SK-N-SH treated with all-trans-retinoic acid at 6 μM for 48 hours (cell line): ENCODE results near the gene CCDC88C.

Source experiments
- ATAC-seq: fragments of 200-7000 bp; cut with Tn5 transposase; 3 replicates; pipeline ENCODE4 v1.9.1; 2020; ENCODE audit warnings: mild to moderate bottlenecking, moderate library complexity
- ARNTL ChIP-seq: fragments of 450-650 bp; formaldehyde crosslinking; IDR thresholded peaks from 2 replicates; pipeline ENCODE4 v1.5.0; 2020; ENCODE audit warnings: low read depth, mild to moderate bottlenecking, moderate library complexity, borderline replicate concordance
- CSDC2 ChIP-seq: fragments of 250-450 bp; sonication (Bioruptor Pico); IDR thresholded peaks from 2 replicates; pipeline ENCODE4 v1.5.0; 2020; ENCODE audit warnings: mild to moderate bottlenecking, moderate library complexity
- ESRRG ChIP-seq: fragments of 250-450 bp; sonication (Bioruptor Pico); IDR thresholded peaks from 2 replicates; pipeline ENCODE4 v1.6.1; 2021; ENCODE audit warnings: mild to moderate bottlenecking
- GLIS3 ChIP-seq: fragments of 250-450 bp; sonication (Bioruptor Pico); IDR thresholded peaks from 2 replicates; pipeline ENCODE4 v1.5.0; 2020; ENCODE audit warnings: mild to moderate bottlenecking, moderate library complexity
- ISL1 ChIP-seq: fragments of 250-450 bp; sonication (Bioruptor Pico); IDR thresholded peaks from 2 replicates; pipeline ENCODE4 v2.1.2; 2022; ENCODE audit warnings: mild to moderate bottlenecking, moderate library complexity
- OSR1 ChIP-seq: fragments of 250-450 bp; sonication (Bioruptor Pico); IDR thresholded peaks from 2 replicates; pipeline ENCODE4 v1.8.0; 2022; ENCODE audit warnings: moderate library complexity, mild to moderate bottlenecking, inconsistent platforms
- PPARA ChIP-seq: fragments of 250-450 bp; sonication (Bioruptor Pico); IDR thresholded peaks from 2 replicates; pipeline ENCODE4 v1.5.0; 2020; ENCODE audit warnings: mild to moderate bottlenecking, borderline replicate concordance
- RARB ChIP-seq: fragments of 250-450 bp; sonication (Bioruptor Pico); IDR thresholded peaks from 2 replicates; pipeline ENCODE4 v1.8.0; 2021; ENCODE audit warnings: mild to moderate bottlenecking, moderate library complexity
- SNAI2 ChIP-seq: fragments of 250-450 bp; sonication (Bioruptor Pico); IDR thresholded peaks from 2 replicates; pipeline ENCODE4 v1.5.0; 2020; ENCODE audit warnings: mild to moderate bottlenecking, moderate library complexity
- TCF4 ChIP-seq: fragments of 250-450 bp; sonication (Bioruptor Pico); IDR thresholded peaks from 2 replicates; pipeline ENCODE4 v1.8.0; 2021; ENCODE audit warnings: mild to moderate bottlenecking, moderate library complexity, borderline replicate concordance
- TOX ChIP-seq: fragments of 250-450 bp; sonication (Bioruptor Pico); IDR thresholded peaks from 2 replicates; pipeline ENCODE4 v1.8.0; 2021; ENCODE audit warnings: mild to moderate bottlenecking, moderate library complexity, borderline replicate concordance
- ZC3H10 ChIP-seq: fragments of 250-450 bp; sonication (Bioruptor Pico); IDR thresholded peaks from 2 replicates; pipeline ENCODE4 v1.5.1; 2021; ENCODE audit warnings: mild to moderate bottlenecking, moderate library complexity
- ZFP3 ChIP-seq: fragments of 250-450 bp; sonication (Bioruptor Pico); IDR thresholded peaks from 2 replicates; pipeline ENCODE4 v1.5.0; 2020; ENCODE audit warnings: mild to moderate bottlenecking, moderate library complexity
- ZNF565 ChIP-seq: fragments of 450-650 bp; formaldehyde crosslinking; conservative IDR thresholded peaks from 2 replicates; pipeline ENCODE4 v1.5.0; 2020; ENCODE audit warnings: low read depth, mild to moderate bottlenecking, moderate library complexity
- ZNF70 ChIP-seq: fragments of 450-650 bp; formaldehyde crosslinking; IDR thresholded peaks from 2 replicates; pipeline ENCODE4 v1.5.0; 2020; ENCODE audit warnings: mild to moderate bottlenecking, moderate library complexity
- ZNF8 ChIP-seq: fragments of 450-650 bp; formaldehyde crosslinking; IDR thresholded peaks from 2 replicates; pipeline ENCODE4 v1.5.0; 2020; ENCODE audit warnings: mild to moderate bottlenecking, moderate library complexity
- TF ChIP-seq, protein P1 (sequence below): fragments of 250-450 bp; sonication (Bioruptor Pico); IDR thresholded peaks from 2 replicates; pipeline ENCODE4 v1.5.1; 2020; ENCODE audit warnings: low read depth, mild to moderate bottlenecking, moderate library complexity
- TF ChIP-seq, protein P2 (sequence below): fragments of 250-450 bp; sonication (Bioruptor Pico); IDR thresholded peaks from 2 replicates; pipeline ENCODE4 v1.8.0; 2021; ENCODE audit warnings: low read depth, mild to moderate bottlenecking, moderate library complexity, borderline replicate concordance
- TF ChIP-seq, protein P3 (sequence below): fragments of 250-450 bp; sonication (Bioruptor Pico); IDR thresholded peaks from 2 replicates; pipeline ENCODE4 v1.5.0; 2020; ENCODE audit warnings: mild to moderate bottlenecking, moderate library complexity
- TF ChIP-seq, protein P4 (sequence below): fragments of 250-450 bp; sonication (Bioruptor Pico); IDR thresholded peaks from 2 replicates; pipeline ENCODE4 v1.8.0; 2020; ENCODE audit warnings: mild to moderate bottlenecking, moderate library complexity, borderline replicate concordance

CCDC88C gene

DNA sequence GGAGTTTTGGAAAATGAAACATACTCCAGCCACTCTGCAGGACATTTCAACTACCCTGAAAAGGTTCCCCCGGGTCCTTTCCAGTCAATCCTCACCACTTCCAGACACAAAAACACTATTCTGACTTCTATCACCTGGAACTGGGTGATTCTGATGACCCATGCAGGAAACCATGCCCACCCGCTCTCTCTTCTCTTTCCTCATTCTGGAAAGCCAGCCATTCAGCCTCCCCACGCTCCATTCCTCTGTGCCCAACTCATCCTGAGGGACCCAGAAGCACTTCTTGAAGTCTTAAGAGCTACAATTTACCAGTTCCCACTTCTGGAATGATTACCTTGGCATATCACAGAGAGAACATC is 3.2 kb downstream of the CCDC88C start (continued):
- TF ChIP-seq ZFP3 (no peak), PPARA (no peak), ARNTL (CRISPR knock-in tag) (no peak), OSR1 (CRISPR knock-in tag) (no peak)
- TF ChIP-seq, protein P1, sequence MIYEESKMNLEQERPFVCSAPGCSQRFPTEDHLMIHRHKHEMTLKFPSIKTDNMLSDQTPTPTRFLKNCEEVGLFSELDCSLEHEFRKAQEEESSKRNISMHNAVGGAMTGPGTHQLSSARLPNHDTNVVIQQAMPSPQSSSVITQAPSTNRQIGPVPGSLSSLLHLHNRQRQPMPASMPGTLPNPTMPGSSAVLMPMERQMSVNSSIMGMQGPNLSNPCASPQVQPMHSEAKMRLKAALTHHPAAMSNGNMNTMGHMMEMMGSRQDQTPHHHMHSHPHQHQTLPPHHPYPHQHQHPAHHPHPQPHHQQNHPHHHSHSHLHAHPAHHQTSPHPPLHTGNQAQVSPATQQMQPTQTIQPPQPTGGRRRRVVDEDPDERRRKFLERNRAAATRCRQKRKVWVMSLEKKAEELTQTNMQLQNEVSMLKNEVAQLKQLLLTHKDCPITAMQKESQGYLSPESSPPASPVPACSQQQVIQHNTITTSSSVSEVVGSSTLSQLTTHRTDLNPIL (CRISPR knock-in tag), result no peak

DNA sequence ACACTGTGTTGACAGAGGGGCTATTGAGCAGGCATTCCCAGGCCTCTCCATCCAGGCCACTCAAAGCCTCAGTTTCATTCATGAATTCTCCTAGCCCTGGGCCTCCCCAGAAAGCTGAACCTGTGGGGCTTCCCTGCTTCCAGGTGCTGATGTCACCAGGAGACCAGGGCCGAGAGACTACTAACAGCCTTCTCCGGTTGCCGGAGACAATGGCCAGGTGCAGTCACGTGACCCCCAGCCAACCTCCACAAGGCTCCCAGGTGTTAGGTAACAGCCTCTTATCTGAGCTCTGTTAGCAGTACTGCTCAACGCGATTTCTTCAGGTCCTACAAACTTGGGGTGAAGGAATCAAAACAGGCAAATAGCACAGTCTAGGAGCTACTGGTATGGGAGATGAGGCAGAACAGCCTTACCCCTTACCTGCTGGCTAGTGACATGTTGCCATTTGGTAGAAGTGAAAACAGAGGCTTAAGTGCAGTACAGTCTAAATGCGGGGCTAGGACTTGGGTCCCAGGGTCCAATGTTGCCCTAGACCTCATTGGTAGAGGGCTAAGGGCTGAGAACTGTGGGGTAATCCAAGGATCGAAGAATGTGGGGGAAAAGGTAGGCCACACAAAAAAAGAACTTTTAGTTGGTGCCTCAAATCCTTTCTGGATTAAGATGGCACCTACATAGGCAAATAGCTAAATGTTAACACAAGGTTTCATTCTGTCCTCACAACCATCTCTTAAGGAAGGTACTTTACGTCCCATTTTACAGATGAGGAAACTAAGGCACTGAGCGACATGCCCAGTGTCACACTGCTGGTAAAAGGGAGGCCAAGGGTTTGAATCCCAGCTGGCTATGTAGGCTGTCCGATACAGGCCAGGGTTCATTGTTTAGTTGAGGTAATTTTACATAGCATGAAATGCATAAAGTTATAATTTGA is 3.8 kb downstream of the CCDC88C start:
- TF ChIP-seq GLIS3, result no peak
- no peak for TF ChIP-seq OSR1 (CRISPR knock-in tag)
- TF ChIP-seq ZC3H10, result no peak
- no peak for TF ChIP-seq ZFP3
- TF ChIP-seq ZNF70 (CRISPR knock-in tag), result no peak
- TF ChIP-seq RARB, result no peak
- TF ChIP-seq CSDC2 (CRISPR knock-in tag), result no peak
- no peak for TF ChIP-seq PPARA
- no peak for TF ChIP-seq ESRRG (CRISPR knock-in tag)
- TF ChIP-seq TOX, result no peak
- TF ChIP-seq, protein P1 (CRISPR knock-in tag), result no peak
- ATAC-seq, result no peak

DNA sequence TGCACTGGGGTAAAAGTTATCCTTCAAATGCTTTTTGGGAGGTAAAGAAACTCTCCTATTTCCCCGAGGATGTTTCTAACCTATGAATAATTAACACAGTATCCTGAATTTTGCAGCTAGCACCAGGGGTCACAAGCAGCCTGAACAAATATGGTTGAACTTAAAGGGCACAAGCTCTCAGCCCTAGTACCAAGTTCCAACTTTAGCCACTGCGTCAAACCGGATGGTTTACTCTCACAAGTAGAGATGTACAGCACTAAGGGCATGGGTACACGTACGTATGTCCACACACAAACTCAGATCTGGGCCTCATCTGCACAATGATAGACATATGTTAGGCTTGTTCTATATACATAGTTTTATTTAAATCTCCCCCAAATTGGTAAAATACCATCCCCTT is 4.7 kb downstream of the CCDC88C start:
- TF ChIP-seq GLIS3 (no peak), ZFP3 (no peak), ISL1 (CRISPR knock-in tag) (no peak), SNAI2 (no peak), CSDC2 (CRISPR knock-in tag) (no peak), ESRRG (CRISPR knock-in tag) (no peak)
- TF ChIP-seq, protein P2, sequence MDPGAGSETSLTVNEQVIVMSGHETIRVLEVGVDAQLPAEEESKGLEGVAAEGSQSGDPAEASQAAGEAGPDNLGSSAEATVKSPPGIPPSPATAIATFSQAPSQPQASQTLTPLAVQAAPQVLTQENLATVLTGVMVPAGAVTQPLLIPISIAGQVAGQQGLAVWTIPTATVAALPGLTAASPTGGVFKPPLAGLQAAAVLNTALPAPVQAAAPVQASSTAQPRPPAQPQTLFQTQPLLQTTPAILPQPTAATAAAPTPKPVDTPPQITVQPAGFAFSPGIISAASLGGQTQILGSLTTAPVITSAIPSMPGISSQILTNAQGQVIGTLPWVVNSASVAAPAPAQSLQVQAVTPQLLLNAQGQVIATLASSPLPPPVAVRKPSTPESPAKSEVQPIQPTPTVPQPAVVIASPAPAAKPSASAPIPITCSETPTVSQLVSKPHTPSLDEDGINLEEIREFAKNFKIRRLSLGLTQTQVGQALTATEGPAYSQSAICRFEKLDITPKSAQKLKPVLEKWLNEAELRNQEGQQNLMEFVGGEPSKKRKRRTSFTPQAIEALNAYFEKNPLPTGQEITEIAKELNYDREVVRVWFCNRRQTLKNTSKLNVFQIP (CRISPR knock-in tag), result no peak
- no peak for ATAC-seq

DNA sequence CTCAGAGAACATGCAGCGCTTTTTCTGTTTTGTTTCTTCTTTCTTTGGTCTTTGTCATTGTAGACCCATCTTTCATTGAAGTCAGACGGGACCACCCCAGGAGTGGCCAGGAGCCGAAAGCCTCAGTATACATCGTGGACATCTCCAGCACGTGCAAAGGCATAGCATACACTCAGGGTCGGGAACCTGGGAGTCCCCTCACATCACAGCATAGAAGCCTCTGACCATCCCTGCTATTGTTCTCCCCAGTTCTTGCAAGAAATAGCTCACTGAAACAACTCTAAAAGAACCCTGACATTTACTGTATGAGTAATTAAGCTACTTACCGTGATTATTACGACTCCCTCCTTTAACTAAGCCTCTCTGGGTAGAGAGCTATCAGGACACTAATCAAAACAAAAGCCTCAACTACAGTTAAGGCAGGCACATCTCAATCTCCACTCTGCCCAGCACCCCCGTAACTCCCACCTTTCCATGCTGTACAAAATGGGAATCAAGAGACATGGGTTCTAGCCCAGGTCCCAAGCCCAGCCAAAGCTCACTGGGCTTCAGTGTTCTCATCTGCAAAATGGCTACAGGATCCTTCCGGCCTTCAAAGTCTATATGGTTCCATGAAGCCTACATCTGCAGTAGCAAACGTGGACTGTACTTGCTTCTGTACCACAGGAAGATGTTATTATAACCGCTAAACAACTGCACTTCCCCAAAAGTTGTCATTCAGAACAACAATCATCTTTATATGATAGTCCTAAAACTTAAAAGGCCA is 6.7 kb downstream of the CCDC88C start:
- no peak for ATAC-seq
- TF ChIP-seq ARNTL (CRISPR knock-in tag) (no peak), ISL1 (CRISPR knock-in tag) (no peak), ZC3H10 (no peak)

DNA sequence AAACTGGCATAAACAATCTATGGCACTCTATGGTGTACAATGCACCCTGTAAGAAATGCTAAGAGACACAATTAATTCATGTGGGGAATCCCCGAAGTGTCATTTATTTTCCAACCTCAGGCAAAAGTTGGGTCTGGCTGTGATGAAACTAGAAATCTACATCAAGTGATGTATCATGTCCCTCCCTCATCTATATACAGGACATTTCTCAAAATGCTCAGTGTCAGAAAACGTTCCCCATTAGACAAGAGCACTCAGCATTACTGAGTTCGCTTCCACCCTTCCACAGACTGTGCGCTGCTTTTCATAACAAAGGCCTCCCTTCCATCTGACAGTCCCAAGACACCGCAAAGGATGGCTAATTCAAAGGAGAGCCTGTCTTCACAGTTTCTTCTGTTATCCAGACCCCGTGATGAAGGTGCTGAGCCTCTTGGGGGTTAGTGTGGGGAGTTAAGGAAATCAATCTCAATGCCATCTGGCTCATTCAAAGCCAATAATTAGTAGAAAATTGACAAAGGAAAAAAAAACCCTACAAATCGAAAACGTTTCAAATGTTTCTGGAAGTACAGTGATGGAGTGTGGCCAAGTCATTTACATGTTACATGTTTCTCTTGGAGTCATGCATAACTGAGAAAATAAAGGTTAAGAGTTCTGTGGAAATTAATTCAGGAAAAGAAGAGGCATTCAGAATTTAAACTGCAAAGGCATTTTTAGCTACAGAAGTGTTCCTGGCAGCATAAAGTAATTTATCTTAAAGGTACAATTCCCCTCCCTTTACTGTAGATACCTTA is 7.5 kb downstream of the CCDC88C start:
- ATAC-seq, result no peak
- TF ChIP-seq SNAI2, result no peak
- TF ChIP-seq, protein P1 (CRISPR knock-in tag), result no peak
- TF ChIP-seq GLIS3, result no peak
- TF ChIP-seq ZNF565 (CRISPR knock-in tag), result no peak
- TF ChIP-seq PPARA, result no peak
- TF ChIP-seq, protein P3, sequence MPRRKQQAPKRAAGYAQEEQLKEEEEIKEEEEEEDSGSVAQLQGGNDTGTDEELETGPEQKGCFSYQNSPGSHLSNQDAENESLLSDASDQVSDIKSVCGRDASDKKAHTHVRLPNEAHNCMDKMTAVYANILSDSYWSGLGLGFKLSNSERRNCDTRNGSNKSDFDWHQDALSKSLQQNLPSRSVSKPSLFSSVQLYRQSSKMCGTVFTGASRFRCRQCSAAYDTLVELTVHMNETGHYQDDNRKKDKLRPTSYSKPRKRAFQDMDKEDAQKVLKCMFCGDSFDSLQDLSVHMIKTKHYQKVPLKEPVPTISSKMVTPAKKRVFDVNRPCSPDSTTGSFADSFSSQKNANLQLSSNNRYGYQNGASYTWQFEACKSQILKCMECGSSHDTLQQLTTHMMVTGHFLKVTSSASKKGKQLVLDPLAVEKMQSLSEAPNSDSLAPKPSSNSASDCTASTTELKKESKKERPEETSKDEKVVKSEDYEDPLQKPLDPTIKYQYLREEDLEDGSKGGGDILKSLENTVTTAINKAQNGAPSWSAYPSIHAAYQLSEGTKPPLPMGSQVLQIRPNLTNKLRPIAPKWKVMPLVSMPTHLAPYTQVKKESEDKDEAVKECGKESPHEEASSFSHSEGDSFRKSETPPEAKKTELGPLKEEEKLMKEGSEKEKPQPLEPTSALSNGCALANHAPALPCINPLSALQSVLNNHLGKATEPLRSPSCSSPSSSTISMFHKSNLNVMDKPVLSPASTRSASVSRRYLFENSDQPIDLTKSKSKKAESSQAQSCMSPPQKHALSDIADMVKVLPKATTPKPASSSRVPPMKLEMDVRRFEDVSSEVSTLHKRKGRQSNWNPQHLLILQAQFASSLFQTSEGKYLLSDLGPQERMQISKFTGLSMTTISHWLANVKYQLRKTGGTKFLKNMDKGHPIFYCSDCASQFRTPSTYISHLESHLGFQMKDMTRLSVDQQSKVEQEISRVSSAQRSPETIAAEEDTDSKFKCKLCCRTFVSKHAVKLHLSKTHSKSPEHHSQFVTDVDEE (CRISPR knock-in tag), result no peak
- no peak for TF ChIP-seq ZC3H10
- no peak for TF ChIP-seq TOX
- no peak for TF ChIP-seq ZNF8
- TF ChIP-seq ARNTL (CRISPR knock-in tag), result no peak
- TF ChIP-seq CSDC2 (CRISPR knock-in tag), result no peak
- TF ChIP-seq, protein P4, sequence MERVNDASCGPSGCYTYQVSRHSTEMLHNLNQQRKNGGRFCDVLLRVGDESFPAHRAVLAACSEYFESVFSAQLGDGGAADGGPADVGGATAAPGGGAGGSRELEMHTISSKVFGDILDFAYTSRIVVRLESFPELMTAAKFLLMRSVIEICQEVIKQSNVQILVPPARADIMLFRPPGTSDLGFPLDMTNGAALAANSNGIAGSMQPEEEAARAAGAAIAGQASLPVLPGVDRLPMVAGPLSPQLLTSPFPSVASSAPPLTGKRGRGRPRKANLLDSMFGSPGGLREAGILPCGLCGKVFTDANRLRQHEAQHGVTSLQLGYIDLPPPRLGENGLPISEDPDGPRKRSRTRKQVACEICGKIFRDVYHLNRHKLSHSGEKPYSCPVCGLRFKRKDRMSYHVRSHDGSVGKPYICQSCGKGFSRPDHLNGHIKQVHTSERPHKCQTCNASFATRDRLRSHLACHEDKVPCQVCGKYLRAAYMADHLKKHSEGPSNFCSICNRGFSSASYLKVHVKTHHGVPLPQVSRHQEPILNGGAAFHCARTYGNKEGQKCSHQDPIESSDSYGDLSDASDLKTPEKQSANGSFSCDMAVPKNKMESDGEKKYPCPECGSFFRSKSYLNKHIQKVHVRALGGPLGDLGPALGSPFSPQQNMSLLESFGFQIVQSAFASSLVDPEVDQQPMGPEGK (CRISPR knock-in tag), result no peak
- TF ChIP-seq RARB, result no peak
- TF ChIP-seq OSR1 (CRISPR knock-in tag), result no peak
- TF ChIP-seq TCF4 (CRISPR knock-in tag), result no peak
